HUDEP-2 (cell line): ENCODE data around the gene SOAT2.

Source experiments
- DNase-seq, 76 experiments: peaks; one replicate each; lab custom pipeline; 2025; ENCODE audit not compliant: unreplicated experiment in 76 of 76; lab: John Stamatoyannopoulos, UW

SOAT2 gene

DNA sequence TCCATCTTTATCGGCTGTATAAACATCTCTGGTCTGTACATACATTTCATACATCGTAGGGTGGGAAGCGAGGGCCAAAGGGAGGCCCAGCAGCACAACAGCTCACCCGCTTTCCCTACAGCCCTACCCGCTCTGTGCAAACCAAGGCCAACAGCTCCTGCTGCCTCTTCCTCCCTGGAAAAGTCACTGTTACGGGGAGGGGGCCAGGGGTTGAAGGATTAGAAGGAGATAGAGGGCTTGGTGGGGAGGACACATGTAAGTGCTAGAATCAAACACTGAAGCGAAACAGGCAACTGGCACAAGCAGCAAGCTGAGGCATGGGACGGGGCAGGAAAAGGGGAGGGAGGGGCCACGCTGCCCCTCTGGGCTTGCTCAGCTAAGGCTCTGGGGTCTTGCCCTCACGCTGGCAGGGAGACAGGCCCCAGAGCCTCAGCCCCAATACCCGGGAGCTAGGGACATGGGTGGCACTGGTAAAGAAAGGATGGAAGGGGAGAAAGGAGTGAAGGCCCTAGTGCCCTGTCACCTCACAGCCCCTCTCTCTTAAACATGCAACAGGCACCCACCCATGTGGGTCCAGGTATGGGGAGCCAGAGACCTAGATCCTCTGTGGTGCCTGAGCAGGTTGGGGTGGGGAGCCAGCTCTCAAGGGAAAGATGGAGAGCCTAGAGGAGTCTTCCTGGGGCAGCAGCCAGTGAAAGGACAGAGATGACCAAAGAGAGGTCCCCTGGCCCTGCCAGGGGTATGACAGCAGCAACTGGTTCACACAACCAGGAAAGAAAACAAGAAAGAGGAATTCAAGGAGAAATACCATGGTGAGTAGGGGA lies 38.5 kb upstream of the SOAT2 start:
- DNase-seq, result no peak

- no peak for DNase-seq
Measured at GRCh38 chr12:53065470-53065869, 37.8 kb upstream of the SOAT2 start.

- peak in 40 of 76 experiments; percentile 4 to 63 (median 40) for DNase-seq
Measured at GRCh38 chr12:53065975-53066931, 37.0 kb upstream of the SOAT2 start.

DNA sequence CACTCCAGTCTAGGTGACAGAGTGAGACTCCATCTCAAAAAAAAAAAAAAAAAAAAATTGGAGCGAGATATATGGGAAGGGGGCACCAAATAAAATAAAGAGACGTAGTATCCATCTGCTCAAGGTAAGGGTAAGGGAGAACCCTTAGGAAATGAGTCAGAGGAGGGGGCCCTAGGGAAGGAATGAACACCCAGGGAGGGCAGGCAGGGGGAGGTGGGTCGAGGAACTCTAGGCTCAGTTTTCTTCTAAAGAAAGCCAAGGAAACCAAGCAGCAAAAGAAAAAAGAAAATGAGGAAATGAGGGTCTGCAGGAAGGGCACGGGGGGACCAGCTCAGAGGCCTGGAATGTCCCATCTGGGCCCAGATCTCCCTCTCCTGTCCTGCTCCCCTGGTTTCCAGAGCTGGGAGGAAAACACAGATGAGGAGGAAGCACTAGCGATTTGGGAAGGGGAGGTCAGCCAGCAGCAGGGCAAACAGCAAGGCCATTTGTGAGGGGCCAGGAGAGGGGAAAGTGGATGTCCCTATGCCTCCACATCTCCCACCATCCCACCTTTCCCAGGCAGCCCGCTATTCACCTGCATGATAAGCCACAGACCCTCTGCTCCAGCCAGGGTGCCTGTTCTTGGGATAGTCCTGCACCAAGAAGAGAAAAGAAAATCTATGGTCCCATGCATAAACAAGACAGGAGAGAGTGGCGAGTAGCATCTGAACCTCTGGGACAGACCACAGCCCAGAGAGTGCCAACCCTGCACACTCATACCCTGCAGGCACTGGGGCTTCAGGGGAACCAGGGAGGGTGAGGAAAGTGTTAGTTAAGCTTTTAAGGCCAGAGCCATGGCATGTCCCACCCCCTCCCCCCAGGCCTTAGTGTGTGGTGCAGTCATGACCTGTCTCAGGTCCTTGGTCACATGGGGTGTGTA lies 36.0 kb upstream of the SOAT2 start:
- no peak for DNase-seq

DNA sequence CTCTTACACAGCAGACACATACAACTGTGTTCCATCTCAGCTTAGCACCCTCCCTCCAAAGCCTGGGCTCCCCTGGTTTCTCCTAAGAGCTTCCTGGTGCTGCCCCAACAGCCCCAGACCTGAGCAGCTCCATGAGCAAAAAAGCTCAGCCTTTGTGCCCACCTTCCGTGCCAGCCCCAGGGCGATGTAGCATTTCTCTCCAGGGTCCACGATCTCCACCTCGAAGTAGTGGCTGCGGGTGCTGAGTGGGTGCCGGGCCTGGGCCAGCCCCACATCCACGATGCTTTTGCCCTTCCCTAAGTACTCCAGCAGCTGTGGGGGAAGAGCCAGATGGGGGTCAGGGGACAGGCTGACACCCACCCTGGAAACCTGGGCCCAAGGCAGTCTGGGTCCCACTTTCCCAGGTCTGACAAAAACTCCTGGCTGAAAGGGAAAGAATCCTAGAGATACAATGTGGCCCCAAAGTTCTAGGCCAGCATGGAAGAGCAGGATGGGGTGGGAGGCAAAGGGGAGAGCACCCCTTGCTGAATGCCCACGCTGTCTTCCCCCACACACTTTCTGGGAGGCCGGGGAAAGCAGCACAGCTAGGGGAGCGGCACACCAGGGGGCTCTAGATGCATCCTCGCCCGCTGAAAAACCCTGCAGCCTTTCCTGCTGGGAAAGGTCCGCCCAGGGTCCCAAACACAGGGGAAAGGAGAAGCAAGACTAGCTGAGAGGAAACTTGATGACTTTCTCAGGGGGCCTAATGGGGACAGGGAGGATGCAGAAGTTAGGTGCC lies 35.1 kb upstream of the SOAT2 start:
- DNase-seq, result no peak

DNA sequence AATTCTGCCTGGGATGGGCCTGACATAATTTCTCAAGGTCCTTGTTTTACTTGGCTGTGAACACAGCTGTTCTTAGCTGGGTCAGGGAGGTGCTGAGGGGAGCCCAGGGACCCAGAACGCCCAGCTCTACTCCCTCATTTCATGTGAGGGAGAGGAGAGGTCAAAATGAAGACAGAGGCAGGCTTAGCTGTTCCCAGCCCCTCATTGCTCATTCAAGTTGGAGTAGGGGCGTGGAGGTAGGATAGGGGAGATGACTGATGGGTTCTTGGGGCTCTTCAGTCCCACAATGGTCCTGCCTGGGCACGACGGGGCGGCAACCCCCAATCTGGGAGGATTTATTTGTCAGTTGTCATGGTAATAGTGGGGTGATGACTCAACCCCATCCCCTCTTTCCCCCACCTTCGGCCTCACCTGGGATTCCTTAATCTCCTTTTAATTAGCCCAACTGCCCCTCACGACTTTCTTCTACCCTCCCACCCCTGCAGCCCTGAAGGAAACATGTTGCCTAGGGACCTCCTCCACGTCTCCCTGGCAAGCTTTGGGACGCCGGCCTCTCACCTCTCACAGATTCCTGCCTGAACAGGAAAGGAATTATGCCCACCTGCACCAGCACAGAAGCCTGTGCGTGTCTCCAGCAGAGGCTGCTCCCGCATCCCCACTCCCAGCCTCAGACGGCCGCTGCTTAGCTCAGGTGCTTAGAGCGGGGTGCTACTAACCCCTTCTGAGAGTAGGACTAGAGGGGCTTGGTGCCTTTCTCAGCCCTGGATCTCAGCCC lies 34.3 kb upstream of the SOAT2 start:
- DNase-seq, result no peak

- no peak for DNase-seq
Measured at GRCh38 chr12:53069621-53070410, 33.5 kb upstream of the SOAT2 start.

- DNase-seq, result no peak
Measured at GRCh38 chr12:53070877-53071492, 32.3 kb upstream of the SOAT2 start.

DNA sequence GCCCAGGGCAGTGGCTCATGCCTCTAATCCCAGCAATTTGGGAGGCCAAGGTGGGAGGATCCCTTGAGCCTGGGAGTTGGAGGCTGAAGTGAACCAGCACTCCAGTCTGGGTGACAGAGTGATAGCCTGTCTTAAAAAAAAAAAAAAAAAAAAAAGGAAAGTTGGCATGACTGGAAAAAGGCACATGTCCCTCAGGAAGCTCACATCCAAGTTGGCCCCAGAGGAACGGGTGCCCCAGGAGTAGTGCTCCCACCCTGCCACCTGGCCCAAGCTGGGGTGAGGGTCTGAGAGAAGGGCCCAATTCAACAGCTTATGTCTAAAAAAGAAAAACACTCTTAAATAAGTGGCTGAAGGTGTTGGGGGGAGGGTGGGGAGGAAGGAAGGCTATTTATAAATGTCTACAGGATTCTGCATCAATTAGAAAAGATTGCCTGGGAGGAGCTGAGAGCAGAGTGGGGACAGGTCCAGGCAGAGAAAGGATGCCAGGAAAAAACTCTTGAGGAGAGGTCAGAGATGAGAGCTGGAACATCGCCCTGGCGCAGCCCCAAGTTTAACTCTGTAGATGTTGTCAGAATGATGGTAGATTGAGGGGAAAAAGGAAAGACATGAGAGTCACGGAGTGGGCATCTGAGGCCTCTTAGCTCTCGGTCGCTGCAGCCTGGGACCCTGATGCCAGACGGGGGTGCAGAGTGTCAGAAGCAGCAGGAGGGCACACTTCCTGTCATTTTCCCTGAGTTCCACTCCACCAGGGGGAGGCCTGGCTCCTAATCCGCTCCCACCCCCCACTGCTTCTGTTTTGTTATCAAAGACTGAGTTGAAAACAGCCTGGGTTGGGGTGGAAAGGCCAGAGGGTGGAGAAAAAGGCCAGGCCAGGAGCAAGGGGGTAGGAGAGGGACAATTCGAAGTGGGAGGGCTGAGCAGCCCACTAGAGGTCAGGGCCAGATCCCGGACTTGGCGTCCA lies 31.4 kb upstream of the SOAT2 start:
- no peak for DNase-seq

- no peak for DNase-seq
Measured at GRCh38 chr12:53073881-53074280, 29.4 kb upstream of the SOAT2 start.

DNA sequence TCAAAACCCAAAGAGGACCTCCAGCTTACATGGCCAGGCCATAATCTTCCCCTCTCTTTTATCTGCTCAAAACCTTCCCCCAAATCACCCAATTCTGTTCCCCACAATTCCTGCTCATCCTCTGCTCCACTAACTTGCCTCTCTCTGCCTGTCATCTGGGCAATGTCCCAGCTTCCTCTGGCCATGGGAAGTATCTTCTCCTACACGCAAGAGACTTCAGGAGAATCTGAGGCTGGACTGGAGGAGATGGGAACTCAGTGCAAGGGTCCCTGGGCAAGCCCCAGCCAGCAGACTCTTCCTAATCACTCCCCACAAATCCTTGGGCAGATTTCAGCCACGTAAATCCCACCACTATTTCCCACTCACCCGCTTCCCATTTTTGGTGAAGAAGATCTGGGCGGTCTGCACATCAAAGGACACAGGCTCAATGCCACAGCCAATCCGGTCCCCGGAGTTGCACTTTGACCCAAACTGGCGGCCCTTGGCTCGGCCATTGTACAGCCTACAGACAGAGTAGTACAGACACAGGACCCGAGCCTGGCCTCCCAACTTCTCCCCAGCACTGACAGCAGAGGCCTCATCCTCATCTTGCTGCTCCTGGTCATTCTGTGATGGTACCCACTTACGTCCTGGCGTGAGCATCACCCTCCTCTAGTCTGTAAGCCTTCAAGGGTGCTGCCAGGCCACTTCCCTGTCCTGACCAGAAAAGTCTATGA lies 28.8 kb upstream of the SOAT2 start:
- no peak for DNase-seq

DNA sequence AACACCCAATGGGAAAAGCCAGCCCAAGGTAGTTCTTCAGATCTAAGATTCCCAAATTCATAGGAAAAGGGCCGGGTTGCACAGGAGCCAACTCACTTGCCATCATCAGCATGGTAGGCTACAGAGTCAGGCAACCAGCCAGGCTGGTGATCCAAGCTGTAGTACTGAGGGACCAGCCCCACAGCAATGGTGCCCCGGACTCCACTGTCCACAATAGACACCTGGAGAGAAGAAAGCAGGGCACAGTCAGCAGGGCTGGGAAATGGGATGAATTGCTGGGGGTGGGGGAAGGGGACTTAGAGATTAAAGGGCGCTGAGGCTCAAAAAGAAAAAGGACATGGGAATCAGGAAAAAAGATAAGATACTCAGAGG lies 28.3 kb upstream of the SOAT2 start:
- DNase-seq, result no peak

GRCh38 chr12:53076461-53076860 lies 26.8 kb upstream of the SOAT2 start:
- no peak for DNase-seq

DNA sequence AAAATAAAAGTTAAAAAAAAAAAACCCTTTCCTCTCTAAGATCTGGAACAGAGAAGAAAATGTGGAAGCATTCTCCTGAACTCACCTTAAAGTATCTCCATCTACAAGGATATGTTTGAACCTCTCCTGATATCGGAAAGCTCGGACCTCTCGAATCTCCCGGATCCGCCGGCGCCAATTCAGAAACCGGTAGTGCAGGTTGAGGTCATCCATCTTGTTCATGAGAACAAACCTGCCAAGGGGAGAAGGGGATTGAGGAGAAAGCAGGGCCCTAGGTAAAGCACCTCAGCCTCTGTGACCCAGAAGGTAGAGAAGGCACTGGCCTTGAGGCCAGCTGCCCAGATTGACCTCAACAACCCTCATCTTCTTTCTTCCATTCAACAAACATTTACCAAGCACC lies 26.3 kb upstream of the SOAT2 start:
- DNase-seq, result no peak

DNA sequence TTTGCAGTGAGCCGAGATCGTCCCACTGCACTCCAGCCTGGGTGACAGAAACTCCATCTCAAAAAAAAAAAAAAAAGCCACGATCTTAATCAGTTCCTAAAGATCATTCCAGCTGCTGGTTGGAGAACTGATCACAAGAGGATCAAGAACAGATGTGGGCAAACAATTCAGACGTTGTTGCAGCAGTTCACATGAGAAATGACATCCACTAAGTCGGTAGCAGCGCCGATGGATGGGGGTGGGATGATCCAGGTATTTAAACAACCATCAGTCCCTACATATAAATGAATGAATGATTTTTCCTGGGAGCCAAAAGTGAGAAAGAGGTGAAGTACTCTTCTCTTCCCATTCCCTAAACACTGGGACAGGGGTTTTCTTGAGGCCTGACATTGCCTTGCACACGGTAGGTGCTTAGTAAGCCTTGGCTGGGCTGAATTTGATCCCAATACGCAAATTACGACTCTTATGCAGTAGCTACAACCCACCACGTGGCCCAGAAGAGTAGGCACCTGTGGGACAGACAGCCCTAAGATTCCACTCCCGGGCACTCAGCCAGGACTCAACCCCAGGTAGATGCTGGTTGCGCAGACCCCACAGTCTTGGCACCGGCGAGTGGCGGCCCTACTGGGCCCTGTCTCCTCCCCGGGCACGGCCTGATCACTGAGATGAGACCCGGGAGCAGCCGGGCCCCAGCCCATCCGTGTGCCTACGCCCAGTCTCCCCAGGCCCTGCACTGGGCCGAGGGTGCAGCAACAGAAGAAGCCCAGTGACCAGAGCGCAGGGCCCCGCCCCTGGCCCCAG lies 24.7 kb upstream of the SOAT2 start:
- no peak for DNase-seq
